WTC11 (cell line): ENCODE measurements around the gene CARD14. TPM values are rescaled to one million over a fixed set of nuclear protein-coding genes. Genes with fewer than 3 reads are reported as not detected.

Experiments
- ATAC-seq: fragments of 200-7000 bp; cut with Tn5 transposase; 2 replicates; pipeline ENCODE4 v1.10.0; 2021; ENCODE audit warnings: mild to moderate bottlenecking, moderate library complexity
- CTCF ChIA-PET: fragments of 300-600 bp; sonication (Branson Sonifier 250); formaldehyde crosslinking; loops from one replicate; lab custom pipeline; 2021; ENCODE audit warnings: antibody characterized with exemption; lab: Charles Lee
- POLR2A ChIA-PET: fragments of 350-600 bp; sonication (Branson Sonifier 250); formaldehyde crosslinking; loops from one replicate; lab custom pipeline; 2021; ENCODE audit warnings: antibody characterized with exemption; lab: Charles Lee
- DNase-seq: peaks from one replicate; pipeline ENCODE4 v3.0.0; 2021; ENCODE audit warnings: low spot score
- H3K27ac Mint-ChIP-seq: 2 replicates; pipeline ENCODE4 v1.8.0; 2021; ENCODE audit warnings: mixed read lengths
- H3K27me3 Mint-ChIP-seq: 2 replicates; pipeline ENCODE4 v1.8.0; 2021; ENCODE audit warnings: low read depth, mild to moderate bottlenecking, moderate library complexity, mixed read lengths
- H3K36me3 Mint-ChIP-seq: 2 replicates; pipeline ENCODE4 v1.8.0; 2021; ENCODE audit warnings: mixed read lengths
- H3K4me1 Mint-ChIP-seq: 2 replicates; pipeline ENCODE4 v1.8.0; 2022; ENCODE audit warnings: mixed read lengths
- H3K4me3 Mint-ChIP-seq: 2 replicates; pipeline ENCODE4 v1.8.0; 2021; ENCODE audit warnings: mild to moderate bottlenecking, moderate library complexity, mixed read lengths
- H3K9me3 Mint-ChIP-seq: 2 replicates; pipeline ENCODE4 v1.8.0; 2021; ENCODE audit warnings: mixed read lengths
- CBFB ChIP-seq: sonication (generic); formaldehyde crosslinking; IDR thresholded peaks from 2 replicates; pipeline ENCODE4 v1.8.1; 2022; ENCODE audit warnings: mild to moderate bottlenecking, low read depth, missing genetic modification reagents
- FOXP4 ChIP-seq: sonication (generic); formaldehyde crosslinking; IDR thresholded peaks from 2 replicates; pipeline ENCODE4 v1.8.0; 2022; ENCODE audit warnings: mild to moderate bottlenecking, missing genetic modification reagents
- HMGA2 ChIP-seq: fragments of 250-450 bp; sonication (Bioruptor Pico); IDR thresholded peaks from 2 replicates; pipeline ENCODE4 v1.4.0; 2021; ENCODE audit warnings: mild to moderate bottlenecking, moderate library complexity
- IRF2 ChIP-seq: sonication (generic); formaldehyde crosslinking; IDR thresholded peaks from 2 replicates; pipeline ENCODE4 v1.8.0; 2022; ENCODE audit warnings: low read depth, missing genetic modification reagents, borderline replicate concordance
- NFYB ChIP-seq: sonication (generic); formaldehyde crosslinking; conservative IDR thresholded peaks from 2 replicates; pipeline ENCODE4 v1.8.0; 2022; ENCODE audit warnings: low read depth, missing genetic modification reagents
- NR1H2 ChIP-seq: sonication (generic); formaldehyde crosslinking; IDR thresholded peaks from 2 replicates; pipeline ENCODE4 v1.9.0; 2021; ENCODE audit warnings: mild to moderate bottlenecking, moderate library complexity, missing genetic modification reagents
- OVOL2 ChIP-seq: fragments of 250-450 bp; sonication (Bioruptor Pico); IDR thresholded peaks from 2 replicates; pipeline ENCODE4 v1.9.0; 2021; ENCODE audit warnings: mild to moderate bottlenecking, borderline replicate concordance
- SMAD4 ChIP-seq: sonication (generic); formaldehyde crosslinking; IDR thresholded peaks from 2 replicates; pipeline ENCODE4 v1.8.0; 2022; ENCODE audit warnings: mild to moderate bottlenecking, missing genetic modification reagents
- SOX15 ChIP-seq: fragments of 250-450 bp; sonication (Bioruptor Pico); IDR thresholded peaks from 2 replicates; pipeline ENCODE4 v1.9.0; 2021; ENCODE audit warnings: mild to moderate bottlenecking
- TCF7 ChIP-seq: sonication (generic); formaldehyde crosslinking; IDR thresholded peaks from 2 replicates; pipeline ENCODE4 v1.8.0; 2022; ENCODE audit warnings: mild to moderate bottlenecking, low read depth, missing genetic modification reagents, moderate library complexity
- TEAD1 ChIP-seq: sonication (generic); formaldehyde crosslinking; IDR thresholded peaks from 2 replicates; pipeline ENCODE4 v1.8.0; 2022; ENCODE audit warnings: mild to moderate bottlenecking, missing genetic modification reagents
- ZBTB21 ChIP-seq: sonication (generic); formaldehyde crosslinking; IDR thresholded peaks from 2 replicates; pipeline ENCODE4 v1.8.1; 2023; ENCODE audit warnings: mild to moderate bottlenecking, missing genetic modification reagents, borderline replicate concordance
- ZBTB43 ChIP-seq: sonication (generic); formaldehyde crosslinking; IDR thresholded peaks from 2 replicates; pipeline ENCODE4 v1.8.1; 2023; ENCODE audit warnings: mild to moderate bottlenecking, missing genetic modification reagents
- ZNF219 ChIP-seq: sonication (generic); formaldehyde crosslinking; IDR thresholded peaks from 2 replicates; pipeline ENCODE4 v1.8.0; 2023; ENCODE audit warnings: missing genetic modification reagents, mild to moderate bottlenecking, borderline replicate concordance
- ZNF232 ChIP-seq: sonication (generic); formaldehyde crosslinking; IDR thresholded peaks from 2 replicates; pipeline ENCODE4 v1.8.0; 2022; ENCODE audit warnings: mild to moderate bottlenecking, missing genetic modification reagents
- ZNF317 ChIP-seq: sonication (generic); formaldehyde crosslinking; IDR thresholded peaks from 2 replicates; pipeline ENCODE4 v1.8.1; 2023; ENCODE audit warnings: low read depth, mild to moderate bottlenecking, moderate library complexity, missing genetic modification reagents, borderline replicate concordance
- ZNF532 ChIP-seq: fragments of 250-450 bp; sonication (Bioruptor Pico); IDR thresholded peaks from 2 replicates; pipeline ENCODE4 v1.9.0; 2021; ENCODE audit warnings: mild to moderate bottlenecking, borderline replicate concordance
- total RNA-seq: library from RNA; stranded (reverse); gene quantifications from 3 replicates; pipeline ENCODE4 v1.2.3, GENCODE V29; 2021
- TF ChIP-seq, protein P1 (sequence below): sonication (generic); formaldehyde crosslinking; IDR thresholded peaks from 2 replicates; pipeline ENCODE4 v1.8.1; 2023; ENCODE audit warnings: mild to moderate bottlenecking, missing genetic modification reagents, borderline replicate concordance

CARD14 gene
- total RNA-seq, 1 experiment from 2014 or later: 0.83 TPM

DNA sequence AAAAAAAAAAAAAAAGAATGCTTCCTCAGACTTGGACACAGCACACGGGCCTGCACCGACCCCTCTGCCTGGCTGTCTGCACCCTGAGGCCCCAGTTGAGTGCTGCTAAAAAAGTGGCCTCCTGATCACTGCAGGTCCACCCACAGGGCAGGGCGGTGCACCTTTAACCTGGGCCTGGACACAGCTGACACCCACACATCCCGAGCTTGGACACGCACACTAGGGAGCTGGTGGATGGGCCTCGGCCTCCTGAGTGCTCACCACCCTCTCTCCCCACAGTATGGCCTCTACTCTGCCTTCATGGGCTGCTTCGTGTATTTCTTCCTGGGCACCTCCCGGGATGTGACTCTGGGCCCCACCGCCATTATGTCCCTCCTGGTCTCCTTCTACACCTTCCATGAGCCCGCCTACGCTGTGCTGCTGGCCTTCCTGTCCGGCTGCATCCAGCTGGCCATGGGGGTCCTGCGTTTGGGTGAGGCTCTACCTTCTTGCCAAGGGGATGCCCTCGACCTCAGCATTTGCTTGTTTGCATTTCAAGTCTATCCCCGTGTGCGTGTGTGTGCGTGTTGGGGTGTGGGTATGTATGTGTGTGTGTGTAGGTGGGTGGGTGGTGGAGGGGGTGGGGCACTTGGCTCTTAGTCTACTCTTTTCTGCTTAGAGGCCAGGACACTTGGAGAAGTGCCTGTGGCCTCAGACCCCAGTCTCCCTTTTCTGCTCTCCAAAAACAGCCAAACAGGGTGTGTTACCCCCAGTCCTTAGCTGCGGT, 52.7 kb downstream of the CARD14 start:
- Mint-ChIP-seq H3K9me3 (no peaks in the 10 kb centered on the region), H3K27me3 (no peaks in the 10 kb centered on the region), H3K36me3 (no peaks in the 10 kb centered on the region; the same call in 1 of the 2 replicates), H3K4me3 (peak overlapping the region; percentile 12; the same call in 1 of the 2 replicates), H3K4me1 (peaks cover 26% of the 10 kb centered on the region), H3K27ac (no peak overlapping the region)
- TF ChIP-seq NFYB (no peak), TEAD1 (CRISPR knock-in tag) (no peak), IRF2 (CRISPR knock-in tag) (no peak), SMAD4 (CRISPR knock-in tag) (no peak), ZNF219 (CRISPR knock-in tag) (no peak), FOXP4 (no peak), ZNF232 (no peak), TCF7 (CRISPR knock-in tag) (no peak), CBFB (no peak), HMGA2 (no peak), ZNF317 (CRISPR knock-in tag) (no peak), ZNF532 (no peak), ZBTB21 (CRISPR knock-in tag) (no peak), NR1H2 (no peak), OVOL2 (no peak), SOX15 (CRISPR knock-in tag) (no peak), ZBTB43 (CRISPR knock-in tag) (no peak)
- TF ChIP-seq, protein P1, sequence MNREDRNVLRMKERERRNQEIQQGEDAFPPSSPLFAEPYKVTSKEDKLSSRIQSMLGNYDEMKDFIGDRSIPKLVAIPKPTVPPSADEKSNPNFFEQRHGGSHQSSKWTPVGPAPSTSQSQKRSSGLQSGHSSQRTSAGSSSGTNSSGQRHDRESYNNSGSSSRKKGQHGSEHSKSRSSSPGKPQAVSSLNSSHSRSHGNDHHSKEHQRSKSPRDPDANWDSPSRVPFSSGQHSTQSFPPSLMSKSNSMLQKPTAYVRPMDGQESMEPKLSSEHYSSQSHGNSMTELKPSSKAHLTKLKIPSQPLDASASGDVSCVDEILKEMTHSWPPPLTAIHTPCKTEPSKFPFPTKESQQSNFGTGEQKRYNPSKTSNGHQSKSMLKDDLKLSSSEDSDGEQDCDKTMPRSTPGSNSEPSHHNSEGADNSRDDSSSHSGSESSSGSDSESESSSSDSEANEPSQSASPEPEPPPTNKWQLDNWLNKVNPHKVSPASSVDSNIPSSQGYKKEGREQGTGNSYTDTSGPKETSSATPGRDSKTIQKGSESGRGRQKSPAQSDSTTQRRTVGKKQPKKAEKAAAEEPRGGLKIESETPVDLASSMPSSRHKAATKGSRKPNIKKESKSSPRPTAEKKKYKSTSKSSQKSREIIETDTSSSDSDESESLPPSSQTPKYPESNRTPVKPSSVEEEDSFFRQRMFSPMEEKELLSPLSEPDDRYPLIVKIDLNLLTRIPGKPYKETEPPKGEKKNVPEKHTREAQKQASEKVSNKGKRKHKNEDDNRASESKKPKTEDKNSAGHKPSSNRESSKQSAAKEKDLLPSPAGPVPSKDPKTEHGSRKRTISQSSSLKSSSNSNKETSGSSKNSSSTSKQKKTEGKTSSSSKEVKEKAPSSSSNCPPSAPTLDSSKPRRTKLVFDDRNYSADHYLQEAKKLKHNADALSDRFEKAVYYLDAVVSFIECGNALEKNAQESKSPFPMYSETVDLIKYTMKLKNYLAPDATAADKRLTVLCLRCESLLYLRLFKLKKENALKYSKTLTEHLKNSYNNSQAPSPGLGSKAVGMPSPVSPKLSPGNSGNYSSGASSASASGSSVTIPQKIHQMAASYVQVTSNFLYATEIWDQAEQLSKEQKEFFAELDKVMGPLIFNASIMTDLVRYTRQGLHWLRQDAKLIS (CRISPR knock-in tag): no peak
- ATAC-seq: no peak
- CTCF ChIA-PET: interaction anchor here (0.7 to 1.6 kb wide), 2 partner anchors 19 to 139 kb away, joined by 3 read pairs; no protein-coding TSS in a partner anchor
- POLR2A ChIA-PET: no interaction called here
- no peak for DNase-seq
